Germinal center (tissue), 1 donor: ENCODE results near the gene OR4P4.

Experiments used
- DNase-seq: peaks from one replicate; pipeline ENCODE4 v3.0.0; 2012; ENCODE audit warnings: mixed read lengths, low spot score

The OR4P4 gene

DNA sequence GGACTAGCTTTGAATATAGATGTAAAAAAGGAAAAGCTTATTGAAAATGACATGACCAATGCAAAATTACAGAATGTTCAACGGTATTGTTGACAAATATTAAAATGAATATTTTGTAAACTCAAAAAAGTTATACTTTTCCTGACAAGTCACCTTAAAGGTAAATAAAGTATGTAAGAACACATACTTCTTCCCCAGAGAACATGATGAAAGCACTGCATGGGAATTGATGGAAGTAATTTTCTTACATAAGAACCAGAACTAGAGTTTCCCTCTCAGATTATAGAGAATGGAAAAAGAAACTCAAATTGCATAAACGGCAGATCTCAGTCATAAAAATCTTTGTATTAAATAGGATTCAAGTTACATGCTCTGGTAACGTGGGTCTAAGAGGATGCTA, at the start of gene OR4P4:
Gene OR4P4, plus strand, starts transcription at position 301 of the 400 bp plus-strand sequence.
- DNase-seq, result no peak

DNA sequence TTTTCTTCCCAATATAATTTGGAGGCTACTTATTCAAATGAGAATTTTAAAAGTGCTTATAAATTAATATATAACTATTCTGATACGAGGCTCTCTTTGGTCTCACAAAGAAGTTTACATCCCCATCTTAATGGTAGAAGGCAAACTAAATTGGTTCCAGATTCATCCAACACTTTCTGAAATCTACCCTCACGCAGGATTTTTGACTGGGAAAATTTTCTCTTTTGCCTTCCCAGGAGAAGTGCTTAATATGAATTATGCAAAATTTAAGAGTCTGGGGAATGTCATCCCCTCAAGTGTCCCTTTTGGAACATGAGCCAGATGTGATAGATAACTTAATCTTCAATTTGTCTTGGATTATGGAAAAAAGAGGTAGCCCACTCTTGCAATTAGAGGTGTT, 27.4 kb upstream of the OR4P4 start, which contains the start of gene OR4C11:
Gene OR4C11, minus strand, starts transcription at position 101 of the 400 bp plus-strand sequence. CDS start 3,272 bp downstream, outside the sequence.
- DNase-seq, result no peak

DNA sequence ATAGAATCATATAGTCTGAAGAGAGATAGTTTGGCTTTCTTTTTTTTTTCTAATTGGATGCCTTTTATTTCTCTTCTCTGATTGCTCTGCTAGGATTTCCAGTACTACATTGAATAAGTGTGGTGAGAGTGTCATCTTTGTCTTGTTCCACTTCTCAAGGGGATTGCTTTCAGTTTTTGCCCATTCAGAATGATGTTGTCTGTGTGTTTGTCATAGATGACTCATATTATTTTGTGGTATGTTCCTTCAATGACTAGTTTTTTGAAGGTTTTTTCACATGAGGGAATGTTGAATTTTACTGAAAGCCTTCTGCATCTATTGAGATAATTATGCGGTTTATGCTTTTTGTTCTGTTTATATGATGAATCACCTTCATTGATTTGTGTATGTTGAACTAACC, 10.4 kb upstream of the OR4P4 start:
- no peak for DNase-seq

DNA sequence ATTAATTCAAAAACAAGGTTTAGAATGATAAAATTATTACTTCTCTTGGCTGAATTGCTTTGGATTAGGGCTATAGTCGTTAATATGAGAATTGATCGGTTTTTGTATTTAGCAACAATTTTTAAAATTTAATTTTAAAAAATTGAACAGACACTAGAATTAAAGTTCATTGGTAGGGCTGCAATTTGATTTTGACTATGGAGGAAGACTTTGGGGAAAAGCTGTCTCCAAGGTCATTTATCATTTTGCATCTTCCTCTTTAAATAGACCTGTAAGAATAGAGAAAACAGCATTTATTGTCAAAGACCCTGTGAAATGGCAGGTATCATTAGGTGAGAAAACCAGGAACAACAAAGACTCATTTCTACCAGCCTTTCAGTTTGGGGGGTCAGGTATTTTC, 13.1 kb downstream of the OR4P4 start, which contains the start of gene OR4S2:
Gene OR4S2, plus strand, starts transcription at position 301 of the 400 bp plus-strand sequence. CDS start 2,577 bp downstream, outside the sequence.
- no peak for DNase-seq

DNA sequence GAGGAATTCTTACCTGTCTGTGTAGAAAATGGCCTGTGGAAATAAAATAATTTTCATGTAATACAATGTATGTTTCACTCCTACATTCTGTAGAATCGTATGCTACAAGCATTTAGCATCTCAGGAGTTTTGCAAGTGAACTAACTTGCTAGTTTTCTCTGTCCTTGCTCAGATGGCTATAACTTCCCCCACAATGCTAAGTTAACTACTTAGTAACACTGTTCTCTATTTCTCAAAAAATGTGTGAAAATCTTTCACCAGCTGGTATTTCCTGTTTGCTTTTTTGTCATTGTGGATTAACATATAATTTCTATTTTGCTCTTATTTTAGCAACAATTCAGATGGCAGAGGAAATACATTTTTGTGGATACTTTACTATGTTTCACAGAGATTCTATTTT, 17.6 kb downstream of the OR4P4 start:
- DNase-seq, result no peak

DNA sequence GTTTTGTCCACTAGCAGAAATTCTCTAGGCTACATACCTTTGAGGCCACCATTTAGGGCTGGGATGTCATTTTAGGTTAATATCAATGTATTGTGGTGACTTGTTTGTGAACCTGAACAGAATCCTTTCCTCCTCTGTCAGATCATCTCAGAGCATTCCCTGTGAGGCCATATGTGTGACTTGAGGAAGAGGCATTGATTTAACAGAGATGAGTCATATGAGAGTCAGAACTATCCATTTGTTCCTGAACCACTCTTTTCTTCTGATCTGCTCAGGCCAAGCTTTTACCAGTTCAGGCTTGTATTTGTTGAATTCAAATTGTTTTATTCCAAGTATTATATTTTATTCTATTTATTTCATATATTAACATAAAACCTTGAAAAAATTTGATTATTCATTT, 20.2 kb downstream of the OR4P4 start:
- DNase-seq, result no peak

DNA sequence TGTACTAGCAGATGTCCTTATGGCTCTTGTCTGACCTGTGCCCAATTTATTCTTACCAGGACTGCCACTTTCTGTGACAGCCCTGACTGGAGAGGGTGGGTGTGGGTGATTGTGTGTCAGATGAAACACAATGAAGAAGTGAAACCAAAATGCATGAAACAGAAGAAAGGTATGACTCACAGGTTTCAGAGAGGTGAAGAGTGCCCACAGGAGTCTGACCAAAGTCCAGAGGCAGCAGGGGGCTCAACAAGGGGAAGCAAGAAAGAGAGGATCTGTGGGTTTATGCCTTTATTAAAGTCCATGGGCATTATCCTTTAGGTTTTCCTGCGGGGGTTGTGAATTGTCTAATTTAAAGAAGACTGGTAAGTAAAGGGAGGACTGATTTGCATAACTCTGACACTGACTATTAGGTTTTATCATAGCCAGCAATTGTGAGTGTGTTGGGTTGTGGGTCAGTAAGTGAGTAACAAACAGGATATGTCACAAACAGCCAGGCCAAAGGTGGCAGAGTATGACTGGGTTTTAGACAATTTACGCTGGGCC, 23.2 kb downstream of the OR4P4 start:
- DNase-seq, result no peak

DNA sequence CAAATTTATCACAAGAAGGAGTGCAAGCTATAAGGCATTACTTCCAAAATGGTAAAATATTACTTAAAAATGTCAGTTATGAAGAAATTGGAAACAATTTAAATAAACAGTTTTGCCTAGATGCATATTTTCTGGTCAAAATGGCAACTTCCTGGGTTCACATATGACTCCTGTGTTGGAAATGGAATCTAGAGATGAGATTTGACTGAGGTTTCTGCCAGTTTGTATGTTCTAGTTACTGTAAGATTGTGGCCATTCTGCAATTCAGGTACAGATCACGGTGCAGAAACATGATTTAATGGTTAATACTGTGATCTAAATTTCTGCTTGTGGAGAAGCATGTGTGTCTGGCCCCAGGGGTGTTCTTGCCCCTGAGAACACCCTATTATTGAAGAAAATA, 23.7 kb downstream of the OR4P4 start:
- no peak for DNase-seq

DNA sequence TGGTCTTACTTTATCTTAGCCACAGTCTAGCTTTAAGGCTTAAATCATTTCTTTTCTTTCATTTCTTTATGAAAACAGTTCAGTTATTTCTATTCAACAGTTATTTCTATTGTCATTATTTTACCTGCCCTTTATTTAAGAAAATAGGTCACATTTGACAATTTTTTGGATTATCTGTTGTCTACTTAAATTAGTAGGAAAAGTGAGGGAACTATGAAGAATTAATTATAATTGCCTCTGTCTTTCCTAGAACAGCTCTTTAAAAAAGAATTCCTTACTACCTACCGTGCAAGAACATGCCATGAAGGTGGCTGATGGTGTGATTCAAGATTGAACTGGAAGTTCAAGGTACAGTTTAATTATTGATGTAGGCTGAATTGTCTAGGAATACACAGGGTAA, 27.0 kb downstream of the OR4P4 start, which contains the start of gene OR4C6:
Gene OR4C6, plus strand, starts transcription at position 301 of the 400 bp plus-strand sequence. CDS start 2,966 bp downstream, outside the sequence.
- DNase-seq, result no peak

DNA sequence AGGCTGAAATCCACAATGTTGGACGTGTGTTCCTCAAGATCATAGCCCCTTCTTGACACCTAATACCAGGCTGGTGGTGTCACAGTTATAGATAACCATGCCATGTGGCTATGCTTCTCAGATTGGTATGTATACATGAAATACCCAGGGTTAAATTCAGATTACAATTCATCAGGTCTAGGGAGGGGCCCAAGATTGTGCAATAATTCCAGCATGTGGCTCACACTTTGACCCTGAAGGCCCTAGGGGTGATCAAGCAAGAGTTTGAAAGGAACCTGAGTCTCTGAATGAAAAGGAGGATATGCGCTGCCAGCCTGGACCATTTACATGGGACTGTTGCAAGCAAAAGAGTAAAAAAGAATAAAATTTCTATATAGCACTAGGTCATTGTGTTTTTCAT, 34.5 kb downstream of the OR4P4 start:
- DNase-seq, result no peak

DNA sequence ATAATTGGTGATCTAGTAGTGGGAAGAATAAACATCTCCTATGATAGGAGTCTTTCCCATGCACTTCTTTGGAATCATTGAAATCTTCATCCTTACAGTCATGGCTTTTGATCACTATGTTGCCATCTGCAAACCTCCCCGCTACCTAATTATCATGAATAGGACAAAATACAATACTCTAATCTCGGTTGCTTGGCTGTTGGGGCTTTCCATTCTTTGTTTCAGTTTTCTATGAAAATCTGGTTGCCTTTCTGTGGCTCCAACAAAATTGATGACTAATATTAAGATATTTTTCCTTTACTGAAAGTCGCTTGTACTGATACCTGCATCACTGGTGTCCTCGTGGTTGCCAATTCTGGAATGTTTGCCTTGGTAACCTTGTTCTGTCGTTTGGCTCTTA, 38.9 kb downstream of the OR4P4 start:
- no peak for DNase-seq
